Measurements from ENCODE around the gene RIOK1.

DNA sequence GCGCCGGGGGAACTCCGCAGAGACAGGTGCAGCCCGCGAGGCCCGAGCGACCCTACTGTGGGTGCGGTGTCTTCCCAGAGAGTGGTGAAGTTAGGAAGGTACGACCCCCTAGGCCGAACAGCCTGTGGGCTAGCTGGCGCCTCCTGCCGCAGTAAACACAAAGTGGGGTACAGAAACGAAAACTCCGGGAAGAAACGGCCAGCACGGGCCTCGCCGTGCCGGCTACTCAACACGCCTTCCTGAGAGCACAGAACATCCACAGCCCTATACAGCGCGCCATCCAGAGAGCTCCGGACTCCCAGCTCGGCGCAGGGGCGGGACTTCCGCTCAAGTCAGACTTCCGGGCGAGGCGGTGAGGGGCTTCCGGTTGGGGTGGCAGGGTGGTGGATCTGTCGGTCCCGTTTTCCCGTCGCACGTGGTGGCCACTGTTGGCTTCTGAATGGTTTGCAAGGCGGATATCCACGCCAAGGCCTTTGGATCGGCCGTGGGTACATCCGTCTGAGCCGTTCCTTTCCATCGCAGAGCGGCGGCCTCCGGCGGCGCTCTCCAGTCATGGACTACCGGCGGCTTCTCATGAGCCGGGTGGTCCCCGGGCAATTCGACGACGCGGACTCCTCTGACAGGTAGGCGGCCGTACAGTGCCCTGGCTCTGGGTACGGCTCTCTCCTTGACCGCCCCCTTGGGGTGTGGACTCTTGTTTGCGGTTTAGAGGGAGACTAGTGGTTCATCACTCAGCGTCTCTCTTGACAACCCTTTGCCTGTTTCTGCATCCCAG, at the start of gene RIOK1, which contains the start of gene CAGE1:
- TF ChIP-seq, protein P1, sequence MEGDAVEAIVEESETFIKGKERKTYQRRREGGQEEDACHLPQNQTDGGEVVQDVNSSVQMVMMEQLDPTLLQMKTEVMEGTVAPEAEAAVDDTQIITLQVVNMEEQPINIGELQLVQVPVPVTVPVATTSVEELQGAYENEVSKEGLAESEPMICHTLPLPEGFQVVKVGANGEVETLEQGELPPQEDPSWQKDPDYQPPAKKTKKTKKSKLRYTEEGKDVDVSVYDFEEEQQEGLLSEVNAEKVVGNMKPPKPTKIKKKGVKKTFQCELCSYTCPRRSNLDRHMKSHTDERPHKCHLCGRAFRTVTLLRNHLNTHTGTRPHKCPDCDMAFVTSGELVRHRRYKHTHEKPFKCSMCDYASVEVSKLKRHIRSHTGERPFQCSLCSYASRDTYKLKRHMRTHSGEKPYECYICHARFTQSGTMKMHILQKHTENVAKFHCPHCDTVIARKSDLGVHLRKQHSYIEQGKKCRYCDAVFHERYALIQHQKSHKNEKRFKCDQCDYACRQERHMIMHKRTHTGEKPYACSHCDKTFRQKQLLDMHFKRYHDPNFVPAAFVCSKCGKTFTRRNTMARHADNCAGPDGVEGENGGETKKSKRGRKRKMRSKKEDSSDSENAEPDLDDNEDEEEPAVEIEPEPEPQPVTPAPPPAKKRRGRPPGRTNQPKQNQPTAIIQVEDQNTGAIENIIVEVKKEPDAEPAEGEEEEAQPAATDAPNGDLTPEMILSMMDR (IDR thresholded peaks at IDR 0.05): peak in 1 of 3 experiments; percentile 36
- TF ChIP-seq POLR2A (IDR thresholded peaks at IDR 0.05): peak in 1 of 2 donors; percentile 68
- TF ChIP-seq POLR2AphosphoS5 (IDR thresholded peaks at IDR 0.05; ENCODE audit: insufficient read depth in 1 of 2, low read depth in 1 of 2): peak; percentile 77 to 87

Data from vagina (tissue), 2 donors.